Measurements from ENCODE around the gene VASH1.

VASH1 gene

GRCh38 chr14:76779221-76780057 lies 18.2 kb downstream of the VASH1 start:
- no peak overlapping the region for H3K27ac ChIP-seq
- no peak for TF ChIP-seq ZFX (IDR thresholded peaks at IDR 0.05)

DNA sequence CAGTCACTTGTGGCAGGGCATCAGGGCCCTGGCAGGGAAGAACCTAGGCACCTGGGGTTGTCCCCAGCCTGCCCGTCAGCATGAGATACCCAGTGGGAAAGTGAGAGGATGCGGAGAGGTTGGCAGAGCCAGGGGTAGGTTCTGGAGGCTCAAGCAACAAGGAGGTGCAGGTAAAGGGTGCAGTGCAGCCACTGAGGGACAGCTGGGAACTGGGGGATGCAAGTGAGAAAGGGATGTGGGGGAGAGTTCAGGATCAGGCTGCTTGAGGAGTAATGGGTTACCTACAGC lies 18.7 kb downstream of the VASH1 start:
- no peak overlapping the region for H3K27ac ChIP-seq
- TF ChIP-seq ZFX (IDR thresholded peaks at IDR 0.05) (no peak), CTCF (conservative IDR thresholded peaks at IDR 0.05) (no peak)

DNA sequence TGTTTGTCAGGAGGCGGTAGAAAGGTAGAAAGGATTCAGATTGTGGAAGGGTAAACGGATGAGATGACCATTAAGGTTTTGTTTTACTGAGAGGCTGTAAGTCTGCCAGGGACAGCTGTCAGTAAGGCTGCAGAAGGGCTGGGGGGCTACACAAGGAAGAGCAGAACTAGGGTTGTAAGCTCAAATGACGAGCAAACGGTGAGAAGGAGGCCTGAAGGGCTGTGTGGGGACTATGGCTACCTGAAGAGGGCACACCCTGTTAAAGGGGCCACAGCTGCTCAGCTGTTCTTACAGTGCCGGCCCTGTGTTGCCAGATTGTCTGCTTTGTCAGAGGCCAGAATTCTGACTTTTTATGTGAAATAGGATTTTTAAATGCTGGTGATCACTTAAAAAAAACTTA lies 19.1 kb downstream of the VASH1 start:
- no peak for TF ChIP-seq ZFX (IDR thresholded peaks at IDR 0.05)
- no peak for TF ChIP-seq CTCF (conservative IDR thresholded peaks at IDR 0.05)
- no peak overlapping the region for H3K27ac ChIP-seq

DNA sequence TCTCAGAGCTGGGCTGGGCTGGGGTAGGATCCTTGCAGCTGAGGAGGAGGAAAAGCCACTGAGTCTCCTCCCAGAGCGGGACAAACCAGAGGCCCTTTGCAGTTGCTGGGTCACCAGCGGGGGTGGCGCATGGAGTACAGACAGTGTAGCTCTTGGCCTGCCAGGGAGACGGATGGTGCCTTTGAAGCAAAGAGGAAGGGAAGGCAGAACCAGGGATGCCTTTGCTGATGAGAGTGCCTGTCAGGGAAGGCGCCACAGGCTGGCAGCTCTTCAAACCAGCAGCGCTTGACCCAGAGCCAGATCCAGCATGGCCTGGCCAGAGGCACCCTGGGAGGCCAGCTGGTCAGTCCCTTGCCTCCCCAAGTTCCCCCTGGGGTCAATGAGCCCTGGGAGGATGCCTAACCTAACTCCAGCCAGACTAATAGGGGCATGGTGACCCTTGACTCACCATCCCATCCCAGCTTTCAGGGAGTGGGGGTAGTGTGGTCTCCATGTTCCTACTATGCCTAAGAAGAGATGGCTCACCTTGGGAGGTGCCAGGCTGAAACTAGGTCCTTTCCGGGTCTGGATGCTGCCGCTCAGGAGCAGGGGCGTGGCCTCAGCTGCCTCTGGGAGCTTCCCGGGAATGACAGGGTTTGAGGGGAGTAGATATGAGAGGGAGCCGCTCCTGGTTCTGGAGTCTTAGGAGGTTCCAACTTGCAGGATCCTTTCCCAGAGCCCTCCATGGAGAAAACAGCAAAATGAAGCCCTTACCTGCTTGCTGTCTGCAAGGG lies 19.8 kb downstream of the VASH1 start:
- TF ChIP-seq ZFX (IDR thresholded peaks at IDR 0.05) (no peak), CTCF (conservative IDR thresholded peaks at IDR 0.05) (no peak)
- H3K27ac ChIP-seq = no peak overlapping the region

- H3K27ac ChIP-seq = no peak overlapping the region
- no peak for TF ChIP-seq ZFX (IDR thresholded peaks at IDR 0.05)
- TF ChIP-seq CTCF (conservative IDR thresholded peaks at IDR 0.05) = no peak
Measured at GRCh38 chr14:76781648-76782051, 20.4 kb downstream of the VASH1 start.

DNA sequence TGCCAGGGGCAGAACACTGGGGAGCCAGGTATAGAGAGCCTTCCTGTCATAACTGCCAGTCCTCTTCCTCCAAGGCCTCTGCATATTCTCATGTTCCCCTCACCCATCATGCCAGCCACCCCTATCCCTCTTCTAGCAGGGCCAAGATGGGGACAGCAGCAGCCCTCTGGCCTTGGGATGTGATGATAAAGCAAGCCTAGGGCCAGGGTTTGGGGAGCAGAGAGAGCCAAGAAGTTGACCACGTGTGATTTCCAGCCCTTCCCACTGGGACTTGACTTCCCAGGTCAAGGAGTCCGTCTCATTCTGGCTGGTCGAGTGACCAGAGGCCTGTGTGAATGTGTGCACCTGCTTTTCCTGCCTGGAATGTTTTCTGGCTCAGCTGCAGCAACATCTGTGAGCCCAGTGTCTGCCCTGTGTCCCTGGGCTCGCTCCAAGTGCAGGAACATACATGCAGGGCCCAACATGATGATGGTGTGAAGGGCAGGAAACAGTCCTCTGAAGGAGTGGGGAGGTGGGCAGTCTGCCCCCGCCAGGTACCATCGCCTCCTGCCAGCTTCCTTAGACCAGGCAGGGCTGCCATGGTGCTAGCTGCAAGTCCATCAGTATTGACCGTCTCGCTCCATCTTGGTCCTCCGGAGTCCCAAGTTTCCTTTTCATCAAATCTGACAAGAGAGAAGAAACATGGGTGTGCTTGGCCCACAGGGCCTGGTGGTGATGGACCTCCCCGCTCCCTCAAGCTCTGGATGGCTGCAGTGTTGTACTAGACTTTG lies 21.0 kb downstream of the VASH1 start:
- TF ChIP-seq CTCF (conservative IDR thresholded peaks at IDR 0.05) (no peak), ZFX (IDR thresholded peaks at IDR 0.05) (no peak)
- H3K27ac ChIP-seq = no peak overlapping the region

- H3K27ac ChIP-seq = no peak overlapping the region
- no peak for TF ChIP-seq CTCF (conservative IDR thresholded peaks at IDR 0.05)
- TF ChIP-seq ZFX (IDR thresholded peaks at IDR 0.05) = no peak
Measured at GRCh38 chr14:76782885-76783566, 21.8 kb downstream of the VASH1 start.
